Measurements from ENCODE around the gene PPP1R3E. TPM values are rescaled to one million over a fixed set of nuclear protein-coding genes. Genes with fewer than 3 reads are reported as not detected.
A peak's percentile ranks its signal among the peaks of the same experiment; 100 is the strongest.

PPP1R3E gene
- total and polyA plus RNA-seq, 2 of the 13 experiments (the other 11 are each of a cell fraction or from before 2014, with no cell fraction given) = 16.5 to 26.5 TPM

- no peak for TF ChIP-seq ZNF414 (CRISPR knock-in tag; IDR thresholded peaks at IDR 0.05)
- TF ChIP-seq ZNF33B (CRISPR knock-in tag; IDR thresholded peaks at IDR 0.05) = peak; percentile 80; the same call in 1 of the 2 replicates
- no peak for TF ChIP-seq GABPA (IDR thresholded peaks at IDR 0.05; ENCODE audit: low read depth, low read length)
- TF ChIP-seq GABPA (CRISPR knock-in tag; IDR thresholded peaks at IDR 0.05; ENCODE audit: low read depth) = no peak
- no peak; the same call in none of the 2 replicates for TF ChIP-seq MAF1 (CRISPR knock-in tag; IDR thresholded peaks at IDR 0.05; ENCODE audit: borderline replicate concordance)
- 0 out of 2 replicates have a peak, but pooled peaks have one; percentile 18 for TF ChIP-seq MYC (CRISPR knock-in tag; IDR thresholded peaks at IDR 0.05; ENCODE audit: borderline replicate concordance)
- peak; percentile 16; the same call in 1 of the 2 replicates for TF ChIP-seq ZNF12 (CRISPR knock-in tag; IDR thresholded peaks at IDR 0.05)
- TF ChIP-seq, protein P1, sequence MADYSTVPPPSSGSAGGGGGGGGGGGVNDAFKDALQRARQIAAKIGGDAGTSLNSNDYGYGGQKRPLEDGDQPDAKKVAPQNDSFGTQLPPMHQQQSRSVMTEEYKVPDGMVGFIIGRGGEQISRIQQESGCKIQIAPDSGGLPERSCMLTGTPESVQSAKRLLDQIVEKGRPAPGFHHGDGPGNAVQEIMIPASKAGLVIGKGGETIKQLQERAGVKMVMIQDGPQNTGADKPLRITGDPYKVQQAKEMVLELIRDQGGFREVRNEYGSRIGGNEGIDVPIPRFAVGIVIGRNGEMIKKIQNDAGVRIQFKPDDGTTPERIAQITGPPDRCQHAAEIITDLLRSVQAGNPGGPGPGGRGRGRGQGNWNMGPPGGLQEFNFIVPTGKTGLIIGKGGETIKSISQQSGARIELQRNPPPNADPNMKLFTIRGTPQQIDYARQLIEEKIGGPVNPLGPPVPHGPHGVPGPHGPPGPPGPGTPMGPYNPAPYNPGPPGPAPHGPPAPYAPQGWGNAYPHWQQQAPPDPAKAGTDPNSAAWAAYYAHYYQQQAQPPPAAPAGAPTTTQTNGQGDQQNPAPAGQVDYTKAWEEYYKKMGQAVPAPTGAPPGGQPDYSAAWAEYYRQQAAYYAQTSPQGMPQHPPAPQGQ (CRISPR knock-in tag; IDR thresholded peaks at IDR 0.05; ENCODE audit: borderline replicate concordance) = no peak
- no peak for TF ChIP-seq NFRKB (IDR thresholded peaks at IDR 0.05)
- TF ChIP-seq, protein P2, sequence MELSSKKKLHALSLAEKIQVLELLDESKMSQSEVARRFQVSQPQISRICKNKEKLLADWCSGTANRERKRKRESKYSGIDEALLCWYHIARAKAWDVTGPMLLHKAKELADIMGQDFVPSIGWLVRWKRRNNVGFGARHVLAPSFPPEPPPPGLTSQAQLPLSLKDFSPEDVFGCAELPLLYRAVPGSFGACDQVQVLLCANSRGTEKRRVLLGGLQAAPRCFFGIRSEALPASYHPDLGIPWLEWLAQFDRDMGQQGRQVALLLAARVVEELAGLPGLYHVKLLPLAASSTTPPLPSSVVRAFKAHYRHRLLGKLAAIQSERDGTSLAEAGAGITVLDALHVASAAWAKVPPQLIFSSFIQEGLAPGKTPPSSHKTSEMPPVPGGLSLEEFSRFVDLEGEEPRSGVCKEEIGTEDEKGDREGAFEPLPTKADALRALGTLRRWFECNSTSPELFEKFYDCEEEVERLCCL (CRISPR knock-in tag; IDR thresholded peaks at IDR 0.05; ENCODE audit: borderline replicate concordance) = peak; percentile 93; the same call in 1 of the 2 replicates
- 0 out of 2 replicates have a peak, but pooled peaks have one; percentile 72 for TF ChIP-seq ZNF598 (CRISPR knock-in tag; IDR thresholded peaks at IDR 0.05; ENCODE audit: borderline replicate concordance)
- peak; percentile 96 for TF ChIP-seq ZNF333 (CRISPR knock-in tag; IDR thresholded peaks at IDR 0.05; ENCODE audit: borderline replicate concordance)
- TF ChIP-seq FLYWCH1 (CRISPR knock-in tag; IDR thresholded peaks at IDR 0.05) = no peak
- peak; percentile 45; the same call in 1 of the 2 replicates for TF ChIP-seq ARNTL (CRISPR knock-in tag; IDR thresholded peaks at IDR 0.05)
- no peak for TF ChIP-seq NKX3-1 (CRISPR knock-in tag; IDR thresholded peaks at IDR 0.05)
- TF ChIP-seq, protein P3, sequence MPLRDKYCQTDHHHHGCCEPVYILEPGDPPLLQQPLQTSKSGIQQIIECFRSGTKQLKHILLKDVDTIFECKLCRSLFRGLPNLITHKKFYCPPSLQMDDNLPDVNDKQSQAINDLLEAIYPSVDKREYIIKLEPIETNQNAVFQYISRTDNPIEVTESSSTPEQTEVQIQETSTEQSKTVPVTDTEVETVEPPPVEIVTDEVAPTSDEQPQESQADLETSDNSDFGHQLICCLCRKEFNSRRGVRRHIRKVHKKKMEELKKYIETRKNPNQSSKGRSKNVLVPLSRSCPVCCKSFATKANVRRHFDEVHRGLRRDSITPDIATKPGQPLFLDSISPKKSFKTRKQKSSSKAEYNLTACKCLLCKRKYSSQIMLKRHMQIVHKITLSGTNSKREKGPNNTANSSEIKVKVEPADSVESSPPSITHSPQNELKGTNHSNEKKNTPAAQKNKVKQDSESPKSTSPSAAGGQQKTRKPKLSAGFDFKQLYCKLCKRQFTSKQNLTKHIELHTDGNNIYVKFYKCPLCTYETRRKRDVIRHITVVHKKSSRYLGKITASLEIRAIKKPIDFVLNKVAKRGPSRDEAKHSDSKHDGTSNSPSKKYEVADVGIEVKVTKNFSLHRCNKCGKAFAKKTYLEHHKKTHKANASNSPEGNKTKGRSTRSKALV (CRISPR knock-in tag; IDR thresholded peaks at IDR 0.05) = peak; percentile 45
- TF ChIP-seq ZNF670 (CRISPR knock-in tag; IDR thresholded peaks at IDR 0.05; ENCODE audit: borderline replicate concordance) = no peak
- no peak; the same call in 1 of the 2 replicates for TF ChIP-seq MIXL1 (CRISPR knock-in tag; IDR thresholded peaks at IDR 0.05)
- no peak for TF ChIP-seq EHMT2 (IDR thresholded peaks at IDR 0.05; ENCODE audit: borderline replicate concordance, low read depth, low read length)
- TF ChIP-seq TFE3 (CRISPR knock-in tag; IDR thresholded peaks at IDR 0.05) = no peak
These were observed at the start of gene PPP1R3E (continued) for GRCh38 chr14:23302290-23303225.
